ENCODE measurements around the gene ZYX. TPM values are rescaled to one million over a fixed set of nuclear protein-coding genes. Genes with fewer than 3 reads are reported as not detected.

The ZYX gene
- total RNA-seq, 1 experiment from 2014 or later: 179 TPM

GRCh38 chr7:143356414-143357050 is 24.6 kb upstream of the ZYX start:
- H3K9me3 Mint-ChIP-seq: no peaks in the 10 kb centered on the region
- TF ChIP-seq FOXP1 (CRISPR knock-in tag; IDR thresholded peaks at IDR 0.05; ENCODE audit: borderline replicate concordance) (no peak), ZBTB21 (CRISPR knock-in tag; IDR thresholded peaks at IDR 0.05; ENCODE audit: borderline replicate concordance) (no peak), ZBTB43 (CRISPR knock-in tag; IDR thresholded peaks at IDR 0.05) (no peak), ZNF219 (CRISPR knock-in tag; IDR thresholded peaks at IDR 0.05; ENCODE audit: borderline replicate concordance) (no peak), ZNF263 (CRISPR knock-in tag; IDR thresholded peaks at IDR 0.05; ENCODE audit: low read depth) (no peak), TEAD4 (CRISPR knock-in tag; IDR thresholded peaks at IDR 0.05) (no peak), ZNF396 (CRISPR knock-in tag; IDR thresholded peaks at IDR 0.05; ENCODE audit: borderline replicate concordance) (no peak), ETV6 (CRISPR knock-in tag; IDR thresholded peaks at IDR 0.05) (no peak), CREM (CRISPR knock-in tag; IDR thresholded peaks at IDR 0.05) (no peak), ZNF512 (CRISPR knock-in tag; IDR thresholded peaks at IDR 0.05; ENCODE audit: borderline replicate concordance) (no peak), JAZF1 (CRISPR knock-in tag; IDR thresholded peaks at IDR 0.05) (no peak), HMGA2 (CRISPR knock-in tag; IDR thresholded peaks at IDR 0.05) (no peak), CBFB (CRISPR knock-in tag; IDR thresholded peaks at IDR 0.05; ENCODE audit: low read depth) (no peak), NR2C2 (CRISPR knock-in tag; IDR thresholded peaks at IDR 0.05) (no peak), ZNF281 (CRISPR knock-in tag; IDR thresholded peaks at IDR 0.05) (no peak)
- TF ChIP-seq, protein P1, sequence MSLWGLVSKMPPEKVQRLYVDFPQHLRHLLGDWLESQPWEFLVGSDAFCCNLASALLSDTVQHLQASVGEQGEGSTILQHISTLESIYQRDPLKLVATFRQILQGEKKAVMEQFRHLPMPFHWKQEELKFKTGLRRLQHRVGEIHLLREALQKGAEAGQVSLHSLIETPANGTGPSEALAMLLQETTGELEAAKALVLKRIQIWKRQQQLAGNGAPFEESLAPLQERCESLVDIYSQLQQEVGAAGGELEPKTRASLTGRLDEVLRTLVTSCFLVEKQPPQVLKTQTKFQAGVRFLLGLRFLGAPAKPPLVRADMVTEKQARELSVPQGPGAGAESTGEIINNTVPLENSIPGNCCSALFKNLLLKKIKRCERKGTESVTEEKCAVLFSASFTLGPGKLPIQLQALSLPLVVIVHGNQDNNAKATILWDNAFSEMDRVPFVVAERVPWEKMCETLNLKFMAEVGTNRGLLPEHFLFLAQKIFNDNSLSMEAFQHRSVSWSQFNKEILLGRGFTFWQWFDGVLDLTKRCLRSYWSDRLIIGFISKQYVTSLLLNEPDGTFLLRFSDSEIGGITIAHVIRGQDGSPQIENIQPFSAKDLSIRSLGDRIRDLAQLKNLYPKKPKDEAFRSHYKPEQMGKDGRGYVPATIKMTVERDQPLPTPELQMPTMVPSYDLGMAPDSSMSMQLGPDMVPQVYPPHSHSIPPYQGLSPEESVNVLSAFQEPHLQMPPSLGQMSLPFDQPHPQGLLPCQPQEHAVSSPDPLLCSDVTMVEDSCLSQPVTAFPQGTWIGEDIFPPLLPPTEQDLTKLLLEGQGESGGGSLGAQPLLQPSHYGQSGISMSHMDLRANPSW (CRISPR knock-in tag; conservative IDR thresholded peaks at IDR 0.05; ENCODE audit: low read depth): no peak
- TF ChIP-seq, protein P2, sequence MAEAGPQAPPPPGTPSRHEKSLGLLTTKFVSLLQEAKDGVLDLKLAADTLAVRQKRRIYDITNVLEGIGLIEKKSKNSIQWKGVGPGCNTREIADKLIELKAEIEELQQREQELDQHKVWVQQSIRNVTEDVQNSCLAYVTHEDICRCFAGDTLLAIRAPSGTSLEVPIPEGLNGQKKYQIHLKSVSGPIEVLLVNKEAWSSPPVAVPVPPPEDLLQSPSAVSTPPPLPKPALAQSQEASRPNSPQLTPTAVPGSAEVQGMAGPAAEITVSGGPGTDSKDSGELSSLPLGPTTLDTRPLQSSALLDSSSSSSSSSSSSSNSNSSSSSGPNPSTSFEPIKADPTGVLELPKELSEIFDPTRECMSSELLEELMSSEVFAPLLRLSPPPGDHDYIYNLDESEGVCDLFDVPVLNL (CRISPR knock-in tag; IDR thresholded peaks at IDR 0.05; ENCODE audit: borderline replicate concordance, low read depth): no peak
- TF ChIP-seq, protein P3, sequence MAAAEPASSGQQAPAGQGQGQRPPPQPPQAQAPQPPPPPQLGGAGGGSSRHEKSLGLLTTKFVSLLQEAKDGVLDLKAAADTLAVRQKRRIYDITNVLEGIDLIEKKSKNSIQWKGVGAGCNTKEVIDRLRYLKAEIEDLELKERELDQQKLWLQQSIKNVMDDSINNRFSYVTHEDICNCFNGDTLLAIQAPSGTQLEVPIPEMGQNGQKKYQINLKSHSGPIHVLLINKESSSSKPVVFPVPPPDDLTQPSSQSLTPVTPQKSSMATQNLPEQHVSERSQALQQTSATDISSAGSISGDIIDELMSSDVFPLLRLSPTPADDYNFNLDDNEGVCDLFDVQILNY (CRISPR knock-in tag; IDR thresholded peaks at IDR 0.05): no peak
- H3K27ac Mint-ChIP-seq: no peak overlapping the region
- ATAC-seq: no peak
- no peak overlapping the region for H3K4me3 Mint-ChIP-seq
- H3K27me3 Mint-ChIP-seq (ENCODE audit: low read depth): peaks cover 6% of the 10 kb centered on the region; the same call in 1 of the 2 replicates
- CTCF ChIA-PET: interaction anchor here (0.9 to 2.5 kb wide), 4 partner anchors 11 to 116 kb away, joined by 3 to 30 read pairs (median 6); partner anchors contain the start of gene CASP2
- H3K4me1 Mint-ChIP-seq: peaks cover 24% of the 10 kb centered on the region
- DNase-seq (ENCODE audit: low spot score): no peak
- POLR2A ChIA-PET: no interaction called here
- peaks cover 28% of the 10 kb centered on the region for H3K36me3 Mint-ChIP-seq

Data from WTC11 (cell line).